Subcutaneous abdominal adipose tissue (tissue), 5 donors: ENCODE measurements around the gene TUBA1C.

Experiments
- H3K27ac ChIP-seq: one replicate; pipeline ENCODE4 v1.7.0; 2013; ENCODE audit warnings: low read depth, mild to moderate bottlenecking, inconsistent platforms, low read length, moderate library complexity
- H3K27me3 ChIP-seq, 5 donors: one replicate each; pipeline ENCODE4 v1.7.0; 2013; ENCODE audit warnings: low read length in 5 of 5, inconsistent platforms in 1 of 5; ENCODE audit not compliant: control insufficient read depth in 5 of 5, insufficient read depth in 4 of 5
- H3K36me3 ChIP-seq, 5 donors: one replicate each; pipeline ENCODE4 v1.7.0; 2013; ENCODE audit warnings: low read length in 5 of 5; ENCODE audit not compliant: control insufficient read depth in 5 of 5, insufficient read depth in 5 of 5
- H3K4me1 ChIP-seq, 5 donors: one replicate each; pipeline ENCODE4 v1.7.0; 2013; ENCODE audit warnings: low read length in 5 of 5, mild to moderate bottlenecking in 3 of 5, moderate library complexity in 1 of 5; ENCODE audit not compliant: control insufficient read depth in 5 of 5, insufficient read depth in 5 of 5
- H3K4me3 ChIP-seq, 5 donors: one replicate each; pipeline ENCODE4 v1.7.0; 2013; ENCODE audit warnings: low read length in 5 of 5, low read depth in 1 of 5
- H3K9ac ChIP-seq, 5 donors: one replicate each; pipeline ENCODE4 v1.7.0; 2013; ENCODE audit warnings: low read length in 5 of 5, mild to moderate bottlenecking in 4 of 5, moderate library complexity in 3 of 5
- H3K9me3 ChIP-seq, 5 donors: one replicate each; pipeline ENCODE4 v1.7.0; 2013; ENCODE audit warnings: low read length in 5 of 5; ENCODE audit not compliant: control insufficient read depth in 5 of 5
- donor health status: healthy.
- donor health status: healthy.
- donor health status: healthy.
- donor health status: healthy.
- donor health status: healthy.

Gene TUBA1C

GRCh38 chr12:49283541-49284429 lies 18.9 kb downstream of the TUBA1C start:
- Histone ChIP-seq H3K4me3 (no peak overlapping the region), H3K4me1 (peaks cover 0 to 5% (median 3%) of the 10 kb centered on the region in 5 donors), H3K36me3 (no peaks in the 10 kb centered on the region), H3K9ac (no peak overlapping the region), H3K27ac (no peak overlapping the region), H3K27me3 (peaks cover 3 to 16% (median 11%) of the 10 kb centered on the region in 5 donors), H3K9me3 (no peaks in the 10 kb centered on the region)

GRCh38 chr12:49284672-49285071 lies 19.8 kb downstream of the TUBA1C start:
- no peak overlapping the region for H3K9ac ChIP-seq
- H3K9me3 ChIP-seq = no peaks in the 10 kb centered on the region
- H3K4me1 ChIP-seq = peaks cover 0 to 5% (median 3%) of the 10 kb centered on the region in 5 donors
- no peak overlapping the region for H3K4me3 ChIP-seq
- peaks cover 3 to 22% (median 11%) of the 10 kb centered on the region in 5 donors for H3K27me3 ChIP-seq
- no peak overlapping the region for H3K27ac ChIP-seq
- no peaks in the 10 kb centered on the region for H3K36me3 ChIP-seq

DNA sequence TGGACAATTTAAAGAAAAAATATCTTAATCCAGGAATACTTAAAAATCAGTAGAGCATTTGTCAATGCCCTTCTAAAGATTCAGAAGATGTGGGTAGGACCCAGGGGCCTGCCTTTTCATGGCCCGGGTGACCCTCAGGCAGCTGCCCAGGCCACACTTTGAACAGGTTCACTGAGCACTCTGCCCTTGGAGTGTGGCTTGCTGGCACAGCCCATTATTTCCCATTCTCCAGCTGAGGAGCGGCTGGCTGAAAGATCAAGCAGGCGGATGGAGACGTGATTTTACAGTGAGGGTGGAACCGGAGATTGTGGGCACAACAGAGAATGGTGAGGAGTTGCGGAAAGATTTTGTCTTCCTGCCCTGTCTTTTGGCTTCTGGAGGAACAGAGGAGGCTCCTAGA lies 23.0 kb downstream of the TUBA1C start:
- no peak overlapping the region for H3K27ac ChIP-seq
- peaks cover 3 to 25% (median 11%) of the 10 kb centered on the region in 5 donors for H3K27me3 ChIP-seq
- no peaks in the 10 kb centered on the region for H3K36me3 ChIP-seq
- no peak overlapping the region for H3K9ac ChIP-seq
- peaks cover 0 to 2% (median 2%) of the 10 kb centered on the region in 5 donors for H3K4me1 ChIP-seq
- no peaks in the 10 kb centered on the region for H3K9me3 ChIP-seq
- H3K4me3 ChIP-seq = no peak overlapping the region

- Histone ChIP-seq H3K27me3 (peaks cover 5 to 25% (median 12%) of the 10 kb centered on the region in 5 donors), H3K9ac (no peak overlapping the region), H3K4me3 (no peak overlapping the region), H3K4me1 (peaks cover 0 to 8% (median 6%) of the 10 kb centered on the region in 5 donors), H3K36me3 (no peaks in the 10 kb centered on the region), H3K27ac (no peak overlapping the region), H3K9me3 (no peaks in the 10 kb centered on the region)
Measured at GRCh38 chr12:49288412-49288853, 23.6 kb downstream of the TUBA1C start.

DNA sequence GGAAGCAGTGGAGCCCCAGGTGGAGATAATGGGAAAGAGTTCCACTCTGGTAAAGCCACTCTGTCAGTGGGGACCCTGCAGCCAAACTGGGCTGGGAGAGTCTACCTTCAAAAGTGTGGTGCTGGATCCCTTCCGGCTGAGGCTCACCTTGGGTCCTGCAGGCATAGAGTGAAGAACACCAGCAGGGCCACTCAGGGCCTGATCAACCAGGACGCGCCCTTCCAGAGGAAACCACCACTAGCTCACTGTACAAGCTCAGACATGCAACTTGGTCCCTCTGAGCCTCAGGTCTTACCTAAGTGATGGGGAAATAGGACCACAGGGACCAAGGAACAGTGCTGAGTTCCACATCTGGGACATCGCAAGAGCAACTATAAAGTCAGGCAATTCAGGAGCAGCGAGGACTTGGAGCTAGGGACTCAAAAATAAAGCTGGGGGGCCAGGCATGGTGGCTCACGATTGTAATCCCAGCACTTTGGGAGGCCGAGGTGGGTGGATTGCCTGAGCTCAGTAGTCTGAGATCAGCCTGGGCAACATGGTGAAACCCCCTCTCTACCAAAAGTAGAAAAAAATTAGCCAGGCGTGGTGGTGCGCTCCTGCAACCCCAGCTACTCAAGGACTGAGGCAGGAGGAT lies 24.2 kb downstream of the TUBA1C start:
- Histone ChIP-seq H3K36me3 (no peaks in the 10 kb centered on the region), H3K4me1 (peaks cover 0 to 13% (median 6%) of the 10 kb centered on the region in 5 donors), H3K27ac (no peak overlapping the region), H3K9me3 (no peaks in the 10 kb centered on the region), H3K27me3 (peaks cover 8 to 25% (median 9%) of the 10 kb centered on the region in 5 donors), H3K9ac (no peak overlapping the region), H3K4me3 (no peak overlapping the region)

DNA sequence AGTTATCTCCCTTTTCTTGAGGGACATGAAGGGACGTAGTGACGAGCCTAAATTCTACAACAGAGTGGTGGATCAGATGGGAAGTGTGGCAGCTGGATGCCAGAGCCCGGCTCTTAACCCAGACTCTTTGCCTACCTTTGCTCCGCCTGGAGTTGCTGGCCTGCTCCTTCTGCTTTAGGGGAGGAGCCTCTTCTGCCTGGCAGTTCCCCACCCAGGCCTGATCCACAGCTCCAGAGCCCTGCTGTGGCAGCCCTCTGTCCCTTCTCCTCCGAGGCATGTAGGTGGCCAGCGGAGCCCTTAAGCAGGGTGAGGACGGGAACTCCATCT lies 27.8 kb downstream of the TUBA1C start:
- Histone ChIP-seq H3K27me3 (peaks cover 29 to 56% (median 39%) of the 10 kb centered on the region in 5 donors), H3K9ac (no peak overlapping the region), H3K4me3 (no peak overlapping the region), H3K9me3 (no peaks in the 10 kb centered on the region), H3K36me3 (no peaks in the 10 kb centered on the region), H3K27ac (no peak overlapping the region), H3K4me1 (peaks cover 0 to 33% (median 29%) of the 10 kb centered on the region in 5 donors)

DNA sequence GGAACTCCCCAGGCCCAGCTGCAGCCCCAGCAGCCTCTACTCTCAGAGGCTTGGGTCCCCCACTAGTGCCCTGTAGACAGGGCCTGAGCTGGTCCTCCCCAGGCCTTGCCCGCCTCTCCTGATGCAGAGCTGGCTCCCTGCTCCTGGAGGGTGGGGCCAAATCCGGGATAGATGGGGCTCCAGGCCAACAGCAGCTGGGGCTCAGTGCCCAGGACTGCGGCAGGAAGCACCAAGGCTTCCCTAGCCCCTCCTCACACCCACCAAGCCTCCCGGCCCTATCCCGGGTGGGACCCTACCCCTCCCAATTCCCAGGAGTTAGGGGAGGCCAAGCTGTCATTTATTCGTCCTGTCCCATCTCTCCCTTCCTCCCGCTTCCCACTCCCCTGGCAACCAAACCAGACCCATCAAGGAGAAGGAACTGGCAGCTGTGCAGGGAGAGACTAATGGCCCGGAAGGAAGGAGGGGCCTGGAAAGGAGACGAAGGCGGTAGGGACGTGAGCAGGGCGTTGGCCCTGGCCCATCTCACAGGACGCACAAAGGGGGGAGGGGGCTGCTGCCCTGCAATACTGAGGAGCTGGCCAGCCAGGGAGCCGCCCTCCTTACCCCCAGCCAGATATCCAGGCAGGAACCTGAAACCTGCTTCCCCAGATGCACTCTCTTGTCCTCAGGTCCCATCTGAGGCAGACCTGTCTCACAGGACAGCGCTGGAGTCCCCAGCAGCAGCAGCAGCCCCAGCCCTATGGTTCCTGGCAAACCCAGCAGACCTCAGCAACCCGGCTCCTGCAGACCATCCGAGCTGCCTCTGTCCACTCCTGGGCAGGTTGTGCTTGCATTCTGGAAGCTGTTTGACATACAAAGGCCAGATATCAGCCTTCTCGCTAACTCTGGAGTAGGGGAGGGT lies 28.4 kb downstream of the TUBA1C start:
- Histone ChIP-seq H3K9ac (no peak overlapping the region), H3K4me1 (peaks cover under 1 to 33% (median 30%) of the 10 kb centered on the region in 5 donors), H3K27ac (no peak overlapping the region), H3K4me3 (peak overlapping the region in 2 of 5 donors; percentile 10 to 27), H3K9me3 (no peaks in the 10 kb centered on the region), H3K27me3 (peaks cover 35 to 57% (median 42%) of the 10 kb centered on the region in 5 donors), H3K36me3 (no peaks in the 10 kb centered on the region)

- H3K9ac ChIP-seq = no peak overlapping the region
- H3K4me3 ChIP-seq = no peak overlapping the region
- H3K36me3 ChIP-seq = no peaks in the 10 kb centered on the region
- no peak overlapping the region for H3K27ac ChIP-seq
- peaks cover 2 to 33% (median 30%) of the 10 kb centered on the region in 5 donors for H3K4me1 ChIP-seq
- H3K9me3 ChIP-seq = no peaks in the 10 kb centered on the region
- H3K27me3 ChIP-seq = peaks cover 40 to 56% (median 48%) of the 10 kb centered on the region in 5 donors
Measured at GRCh38 chr12:49294086-49294803, 29.4 kb downstream of the TUBA1C start.

- Histone ChIP-seq H3K9ac (no peak overlapping the region), H3K4me3 (no peak overlapping the region), H3K9me3 (no peaks in the 10 kb centered on the region), H3K27ac (no peak overlapping the region), H3K27me3 (peaks cover 40 to 54% (median 48%) of the 10 kb centered on the region in 5 donors), H3K36me3 (no peaks in the 10 kb centered on the region), H3K4me1 (peaks cover 2 to 33% (median 30%) of the 10 kb centered on the region in 5 donors)
Measured at GRCh38 chr12:49294804-49295081, 29.9 kb downstream of the TUBA1C start.
